HG03571 (cell line): ENCODE data around the gene MMP21.

Experiments used
- ATAC-seq: cut with Tn5 transposase; IDR thresholded peaks from one replicate; pipeline ENCODE4 v1.9.1; 2021; ENCODE audit not compliant: unreplicated experiment

Gene MMP21

GRCh38 chr10:125766511-125766910 is 9.1 kb downstream of the MMP21 start:
- ATAC-seq: no peak

- ATAC-seq: no peak
Observed at GRCh38 chr10:125765835-125766234, 9.8 kb downstream of the MMP21 start.

- ATAC-seq: no peak
Observed at GRCh38 chr10:125762692-125763648, 12.7 kb downstream of the MMP21 start.

GRCh38 chr10:125761961-125762360 is 13.7 kb downstream of the MMP21 start:
- no peak for ATAC-seq

GRCh38 chr10:125757742-125758141 is 17.9 kb downstream of the MMP21 start:
- ATAC-seq: no peak

- ATAC-seq: no peak
Observed at GRCh38 chr10:125756853-125757487, 18.7 kb downstream of the MMP21 start.

GRCh38 chr10:125756196-125756595 is 19.4 kb downstream of the MMP21 start:
- no peak for ATAC-seq

GRCh38 chr10:125747417-125747816 is 28.2 kb downstream of the MMP21 start:
- ATAC-seq: no peak

GRCh38 chr10:125744909-125745308 is 30.7 kb downstream of the MMP21 start:
- no peak for ATAC-seq

- ATAC-seq: no peak
Observed at GRCh38 chr10:125742465-125742864, 33.2 kb downstream of the MMP21 start.

- no peak for ATAC-seq
Observed at GRCh38 chr10:125739994-125740679, 35.5 kb downstream of the MMP21 start.

- no peak for ATAC-seq
Observed at GRCh38 chr10:125738206-125738605, 37.4 kb downstream of the MMP21 start.

- no peak for ATAC-seq
Observed at GRCh38 chr10:125734823-125735222, 40.8 kb downstream of the MMP21 start.

GRCh38 chr10:125734148-125734547 is 41.5 kb downstream of the MMP21 start:
- ATAC-seq: no peak

- ATAC-seq: no peak
Observed at GRCh38 chr10:125727436-125727835, 48.2 kb downstream of the MMP21 start.

GRCh38 chr10:125726914-125727313 is 48.7 kb downstream of the MMP21 start:
- ATAC-seq: no peak

GRCh38 chr10:125722811-125723210 is 52.8 kb downstream of the MMP21 start:
- ATAC-seq: no peak

GRCh38 chr10:125721035-125721434 is 54.6 kb downstream of the MMP21 start:
- peak; percentile 49 for ATAC-seq

GRCh38 chr10:125720002-125720382 is 55.6 kb downstream of the MMP21 start:
- ATAC-seq: no peak

- peak; percentile 85 for ATAC-seq
Observed at GRCh38 chr10:125719173-125720001, 56.2 kb downstream of the MMP21 start, which contains the start of gene EDRF1. Gene EDRF1, plus strand, starts transcription at chr10:125719709. Its CDS starts 99 bp downstream, at chr10:125719808.
